WTC11 (cell line): ENCODE results near the gene IGFBP5. TPM values are rescaled to one million over a fixed set of nuclear protein-coding genes. Genes with fewer than 3 reads are reported as not detected.

Experiments
- ATAC-seq: fragments of 200-7000 bp; cut with Tn5 transposase; 2 replicates; pipeline ENCODE4 v1.10.0; 2021; ENCODE audit warnings: mild to moderate bottlenecking, moderate library complexity
- CTCF ChIA-PET: fragments of 300-600 bp; sonication (Branson Sonifier 250); formaldehyde crosslinking; loops from one replicate; lab custom pipeline; 2021; ENCODE audit warnings: antibody characterized with exemption; lab: Charles Lee
- POLR2A ChIA-PET: fragments of 350-600 bp; sonication (Branson Sonifier 250); formaldehyde crosslinking; loops from one replicate; lab custom pipeline; 2021; ENCODE audit warnings: antibody characterized with exemption; lab: Charles Lee
- DNase-seq: peaks from one replicate; pipeline ENCODE4 v3.0.0; 2021; ENCODE audit warnings: low spot score
- H3K27ac Mint-ChIP-seq: 2 replicates; pipeline ENCODE4 v1.8.0; 2021; ENCODE audit warnings: mixed read lengths
- H3K27me3 Mint-ChIP-seq: 2 replicates; pipeline ENCODE4 v1.8.0; 2021; ENCODE audit warnings: low read depth, mild to moderate bottlenecking, moderate library complexity, mixed read lengths
- H3K36me3 Mint-ChIP-seq: 2 replicates; pipeline ENCODE4 v1.8.0; 2021; ENCODE audit warnings: mixed read lengths
- H3K4me1 Mint-ChIP-seq: 2 replicates; pipeline ENCODE4 v1.8.0; 2022; ENCODE audit warnings: mixed read lengths
- H3K4me3 Mint-ChIP-seq: 2 replicates; pipeline ENCODE4 v1.8.0; 2021; ENCODE audit warnings: mild to moderate bottlenecking, moderate library complexity, mixed read lengths
- H3K9me3 Mint-ChIP-seq: 2 replicates; pipeline ENCODE4 v1.8.0; 2021; ENCODE audit warnings: mixed read lengths
- CBFB ChIP-seq: sonication (generic); formaldehyde crosslinking; IDR thresholded peaks from 2 replicates; pipeline ENCODE4 v1.8.1; 2022; ENCODE audit warnings: mild to moderate bottlenecking, low read depth, missing genetic modification reagents
- GRHL2 ChIP-seq: fragments of 250-450 bp; sonication (Bioruptor Pico); IDR thresholded peaks from 2 replicates; pipeline ENCODE4 v1.8.0; 2022; ENCODE audit warnings: mild to moderate bottlenecking, moderate library complexity; ENCODE audit not compliant: insufficient replicate concordance, severe bottlenecking
- NFYB ChIP-seq: sonication (generic); formaldehyde crosslinking; conservative IDR thresholded peaks from 2 replicates; pipeline ENCODE4 v1.8.0; 2022; ENCODE audit warnings: low read depth, missing genetic modification reagents
- RORB ChIP-seq: fragments of 250-450 bp; sonication (Bioruptor Pico); IDR thresholded peaks from 2 replicates; pipeline ENCODE4 v1.9.0; 2021; ENCODE audit warnings: mild to moderate bottlenecking
- TCF7 ChIP-seq: sonication (generic); formaldehyde crosslinking; IDR thresholded peaks from 2 replicates; pipeline ENCODE4 v1.8.0; 2022; ENCODE audit warnings: mild to moderate bottlenecking, low read depth, missing genetic modification reagents, moderate library complexity
- TEAD1 ChIP-seq: sonication (generic); formaldehyde crosslinking; IDR thresholded peaks from 2 replicates; pipeline ENCODE4 v1.8.0; 2022; ENCODE audit warnings: mild to moderate bottlenecking, missing genetic modification reagents
- TEAD4 ChIP-seq: sonication (generic); formaldehyde crosslinking; IDR thresholded peaks from 2 replicates; pipeline ENCODE4 v1.8.0; 2022; ENCODE audit warnings: mild to moderate bottlenecking, missing genetic modification reagents
- ZNF232 ChIP-seq: sonication (generic); formaldehyde crosslinking; IDR thresholded peaks from 2 replicates; pipeline ENCODE4 v1.8.0; 2022; ENCODE audit warnings: mild to moderate bottlenecking, missing genetic modification reagents
- total RNA-seq: library from RNA; stranded (reverse); gene quantifications from 3 replicates; pipeline ENCODE4 v1.2.3, GENCODE V29; 2021
- TF ChIP-seq, protein P1 (sequence below): sonication (generic); formaldehyde crosslinking; IDR thresholded peaks from 2 replicates; pipeline ENCODE4 v1.8.0; 2023; ENCODE audit warnings: missing genetic modification reagents, mild to moderate bottlenecking, borderline replicate concordance
- TF ChIP-seq, protein P2 (sequence below): sonication (generic); formaldehyde crosslinking; IDR thresholded peaks from 2 replicates; pipeline ENCODE4 v1.8.0; 2022; ENCODE audit warnings: mild to moderate bottlenecking, missing genetic modification reagents
- TF ChIP-seq, protein P3 (sequence below): fragments of 250-450 bp; sonication (Bioruptor Pico); IDR thresholded peaks from 2 replicates; pipeline ENCODE4 v1.9.0; 2021; ENCODE audit warnings: mild to moderate bottlenecking
- TF ChIP-seq, protein P4 (sequence below): sonication (generic); formaldehyde crosslinking; conservative IDR thresholded peaks from 2 replicates; pipeline ENCODE4 v1.8.1; 2022; ENCODE audit warnings: mild to moderate bottlenecking, missing genetic modification reagents
- TF ChIP-seq, protein P5 (sequence below): sonication (generic); formaldehyde crosslinking; IDR thresholded peaks from 2 replicates; pipeline ENCODE4 v1.8.1; 2022; ENCODE audit warnings: low read depth, mild to moderate bottlenecking, moderate library complexity, missing genetic modification reagents, borderline replicate concordance

The IGFBP5 gene
- total RNA-seq, 1 experiment from 2014 or later, result 5.3 TPM

DNA sequence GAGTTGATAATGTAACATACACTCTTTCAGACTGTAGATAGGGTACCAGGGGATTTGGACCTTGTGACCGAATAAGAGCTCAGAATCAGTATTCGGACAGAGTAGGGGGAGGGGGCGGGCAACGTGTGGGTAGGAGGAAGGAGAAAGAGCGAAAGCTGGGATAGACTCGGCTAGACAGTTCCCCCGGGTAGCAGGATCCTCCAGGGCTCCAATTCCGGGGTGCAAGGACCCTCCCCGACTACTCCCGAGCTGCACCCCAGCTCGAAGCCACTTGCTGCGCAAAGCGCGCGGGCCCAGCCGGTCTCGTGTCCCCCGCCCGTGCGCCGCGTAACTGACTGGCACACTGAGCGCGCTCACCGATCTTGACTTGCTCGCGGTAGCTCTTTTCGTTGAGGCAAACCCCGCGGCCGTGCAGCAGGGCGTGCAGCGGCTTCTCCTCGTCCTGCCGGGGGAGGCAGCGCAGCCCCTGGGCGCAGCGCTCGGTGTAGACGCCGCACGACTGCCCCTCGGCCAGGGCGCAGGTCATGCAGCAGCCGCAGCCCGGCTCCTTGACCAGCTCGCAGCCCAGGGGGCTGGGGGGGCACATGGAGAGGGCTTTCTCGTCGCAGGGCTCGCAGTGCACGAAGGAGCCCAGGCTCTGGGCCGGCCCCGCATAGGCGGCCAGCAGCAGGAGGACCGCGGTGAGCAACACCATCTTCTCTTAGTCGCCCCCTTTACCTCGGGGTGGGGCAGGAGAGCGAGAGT lies 1.1 kb downstream of the IGFBP5 start (continued):
- TF ChIP-seq RORB (CRISPR knock-in tag) (no peak), CBFB (CRISPR knock-in tag) (no peak), TEAD1 (CRISPR knock-in tag) (0 out of 2 replicates have a peak, but pooled peaks have one; percentile 70), ZNF232 (CRISPR knock-in tag) (no peak)
- TF ChIP-seq, protein P1, sequence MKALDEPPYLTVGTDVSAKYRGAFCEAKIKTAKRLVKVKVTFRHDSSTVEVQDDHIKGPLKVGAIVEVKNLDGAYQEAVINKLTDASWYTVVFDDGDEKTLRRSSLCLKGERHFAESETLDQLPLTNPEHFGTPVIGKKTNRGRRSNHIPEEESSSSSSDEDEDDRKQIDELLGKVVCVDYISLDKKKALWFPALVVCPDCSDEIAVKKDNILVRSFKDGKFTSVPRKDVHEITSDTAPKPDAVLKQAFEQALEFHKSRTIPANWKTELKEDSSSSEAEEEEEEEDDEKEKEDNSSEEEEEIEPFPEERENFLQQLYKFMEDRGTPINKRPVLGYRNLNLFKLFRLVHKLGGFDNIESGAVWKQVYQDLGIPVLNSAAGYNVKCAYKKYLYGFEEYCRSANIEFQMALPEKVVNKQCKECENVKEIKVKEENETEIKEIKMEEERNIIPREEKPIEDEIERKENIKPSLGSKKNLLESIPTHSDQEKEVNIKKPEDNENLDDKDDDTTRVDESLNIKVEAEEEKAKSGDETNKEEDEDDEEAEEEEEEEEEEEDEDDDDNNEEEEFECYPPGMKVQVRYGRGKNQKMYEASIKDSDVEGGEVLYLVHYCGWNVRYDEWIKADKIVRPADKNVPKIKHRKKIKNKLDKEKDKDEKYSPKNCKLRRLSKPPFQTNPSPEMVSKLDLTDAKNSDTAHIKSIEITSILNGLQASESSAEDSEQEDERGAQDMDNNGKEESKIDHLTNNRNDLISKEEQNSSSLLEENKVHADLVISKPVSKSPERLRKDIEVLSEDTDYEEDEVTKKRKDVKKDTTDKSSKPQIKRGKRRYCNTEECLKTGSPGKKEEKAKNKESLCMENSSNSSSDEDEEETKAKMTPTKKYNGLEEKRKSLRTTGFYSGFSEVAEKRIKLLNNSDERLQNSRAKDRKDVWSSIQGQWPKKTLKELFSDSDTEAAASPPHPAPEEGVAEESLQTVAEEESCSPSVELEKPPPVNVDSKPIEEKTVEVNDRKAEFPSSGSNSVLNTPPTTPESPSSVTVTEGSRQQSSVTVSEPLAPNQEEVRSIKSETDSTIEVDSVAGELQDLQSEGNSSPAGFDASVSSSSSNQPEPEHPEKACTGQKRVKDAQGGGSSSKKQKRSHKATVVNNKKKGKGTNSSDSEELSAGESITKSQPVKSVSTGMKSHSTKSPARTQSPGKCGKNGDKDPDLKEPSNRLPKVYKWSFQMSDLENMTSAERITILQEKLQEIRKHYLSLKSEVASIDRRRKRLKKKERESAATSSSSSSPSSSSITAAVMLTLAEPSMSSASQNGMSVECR (CRISPR knock-in tag), result peak; percentile 46; the same call in 1 of the 2 replicates
- TF ChIP-seq, protein P2, sequence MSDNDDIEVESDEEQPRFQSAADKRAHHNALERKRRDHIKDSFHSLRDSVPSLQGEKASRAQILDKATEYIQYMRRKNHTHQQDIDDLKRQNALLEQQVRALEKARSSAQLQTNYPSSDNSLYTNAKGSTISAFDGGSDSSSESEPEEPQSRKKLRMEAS (CRISPR knock-in tag), result peak; percentile 73
- TF ChIP-seq, protein P3, sequence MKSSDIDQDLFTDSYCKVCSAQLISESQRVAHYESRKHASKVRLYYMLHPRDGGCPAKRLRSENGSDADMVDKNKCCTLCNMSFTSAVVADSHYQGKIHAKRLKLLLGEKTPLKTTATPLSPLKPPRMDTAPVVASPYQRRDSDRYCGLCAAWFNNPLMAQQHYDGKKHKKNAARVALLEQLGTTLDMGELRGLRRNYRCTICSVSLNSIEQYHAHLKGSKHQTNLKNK (CRISPR knock-in tag), result no peak

DNA sequence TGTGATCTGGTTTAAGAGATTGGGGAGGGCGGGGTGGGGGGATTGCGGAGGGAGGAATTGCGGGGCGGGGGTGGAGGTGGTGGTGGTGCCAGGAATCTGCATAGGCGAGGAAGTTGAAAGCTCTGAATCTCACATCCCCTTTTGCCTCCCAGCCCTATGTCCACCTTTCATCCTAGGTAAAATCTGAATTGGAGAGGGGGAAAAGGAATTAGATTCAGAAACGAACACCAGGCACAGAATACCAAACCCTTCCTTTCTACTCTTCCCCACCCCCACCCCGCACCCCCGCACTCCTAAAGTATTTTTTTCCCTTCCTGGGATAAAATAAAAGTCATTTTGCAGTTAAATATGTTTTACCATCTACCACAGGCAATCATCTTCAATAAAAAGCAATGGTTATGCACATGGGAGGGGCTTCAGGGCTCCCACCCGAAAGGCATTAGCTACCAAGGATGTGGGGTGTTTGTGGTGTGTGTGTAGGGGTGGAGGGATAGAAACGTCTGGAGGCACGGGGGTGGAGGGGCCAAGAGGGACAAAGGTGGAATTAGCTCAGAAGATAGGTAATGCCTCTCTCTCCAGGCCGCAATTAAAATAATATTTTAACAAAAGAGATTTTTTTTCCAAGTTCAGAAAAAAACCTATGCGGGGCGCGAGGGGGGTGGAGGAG lies 1.8 kb downstream of the IGFBP5 start:
- DNase-seq (no peak), ATAC-seq (no peak)
- POLR2A ChIA-PET, result interaction anchor here (1.5 kb wide), 1 partner anchor 73 kb away, joined by 7 read pairs; no protein-coding TSS in a partner anchor
- Mint-ChIP-seq H3K36me3 (no peaks in the 10 kb centered on the region), H3K4me1 (peaks cover 47% of the 10 kb centered on the region), H3K27ac (no peak overlapping the region), H3K27me3 (peaks cover 51% of the 10 kb centered on the region), H3K9me3 (no peaks in the 10 kb centered on the region), H3K4me3 (peak overlapping the region; percentile 79)
- TF ChIP-seq TCF7 (CRISPR knock-in tag) (no peak), NFYB (CRISPR knock-in tag) (no peak), GRHL2 (no peak), TEAD4 (no peak), RORB (CRISPR knock-in tag) (no peak)
- TF ChIP-seq, protein P4, sequence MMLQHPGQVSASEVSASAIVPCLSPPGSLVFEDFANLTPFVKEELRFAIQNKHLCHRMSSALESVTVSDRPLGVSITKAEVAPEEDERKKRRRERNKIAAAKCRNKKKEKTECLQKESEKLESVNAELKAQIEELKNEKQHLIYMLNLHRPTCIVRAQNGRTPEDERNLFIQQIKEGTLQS (CRISPR knock-in tag), result no peak
- TF ChIP-seq, protein P5, sequence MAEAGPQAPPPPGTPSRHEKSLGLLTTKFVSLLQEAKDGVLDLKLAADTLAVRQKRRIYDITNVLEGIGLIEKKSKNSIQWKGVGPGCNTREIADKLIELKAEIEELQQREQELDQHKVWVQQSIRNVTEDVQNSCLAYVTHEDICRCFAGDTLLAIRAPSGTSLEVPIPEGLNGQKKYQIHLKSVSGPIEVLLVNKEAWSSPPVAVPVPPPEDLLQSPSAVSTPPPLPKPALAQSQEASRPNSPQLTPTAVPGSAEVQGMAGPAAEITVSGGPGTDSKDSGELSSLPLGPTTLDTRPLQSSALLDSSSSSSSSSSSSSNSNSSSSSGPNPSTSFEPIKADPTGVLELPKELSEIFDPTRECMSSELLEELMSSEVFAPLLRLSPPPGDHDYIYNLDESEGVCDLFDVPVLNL (CRISPR knock-in tag), result no peak
- CTCF ChIA-PET, result interaction anchor here (0.6 to 2.7 kb wide), 20 partner anchors 8 to 1092 kb away, joined by 3 to 23 read pairs (median 4); no protein-coding TSS in a partner anchor
